A673 (cell line): ENCODE results near the gene CTU2. TPM values are rescaled to one million over a fixed set of nuclear protein-coding genes. Genes with fewer than 3 reads are reported as not detected.

Source experiments
- BruUV-seq: library from RNA; stranded (reverse); fragments of 400-500 nt; replicated peaks from 2 replicates; lab custom pipeline; 2021; lab: Mats Ljungman, UMichigan
- CTCF ChIA-PET: fragments of 300-600 bp; sonication (Branson Sonifier 250); formaldehyde crosslinking; loops from one replicate; lab custom pipeline; 2022; ENCODE audit warnings: antibody characterized with exemption; lab: Charles Lee
- POLR2A ChIA-PET: fragments of 300-600 bp; sonication (Branson Sonifier 250); formaldehyde crosslinking; loops from one replicate; lab custom pipeline; 2022; ENCODE audit warnings: antibody characterized with exemption; ENCODE audit not compliant: low non-redundant PET; lab: Charles Lee
- DNase-seq: peaks from one replicate; pipeline ENCODE4 v3.0.0-alpha.2; 2015; ENCODE audit warnings: low spot score
- H3K27ac ChIP-seq: fragments of 200-600 bp; sonication (generic); 2 replicates; pipeline ENCODE4 v1.5.1; 2016; ENCODE audit warnings: mixed run types, low read depth, mild to moderate bottlenecking, mixed read lengths, antibody characterized with exemption, low read length; ENCODE audit not compliant: poor library complexity, severe bottlenecking
- H3K27me3 ChIP-seq: fragments of 200-600 bp; sonication (generic); replicated peaks from 2 replicates; pipeline ENCODE4 v1.6.1; 2017; ENCODE audit warnings: mixed run types, low read depth, mild to moderate bottlenecking, mixed read lengths, antibody characterized with exemption, low read length; ENCODE audit not compliant: insufficient read depth, poor library complexity
- H3K36me3 ChIP-seq: fragments of 200-600 bp; sonication (generic); 2 replicates; pipeline ENCODE4 v1.6.1; 2016; ENCODE audit warnings: mixed run types, mild to moderate bottlenecking, mixed read lengths, antibody characterized with exemption, low read length; ENCODE audit not compliant: insufficient read depth, poor library complexity, severe bottlenecking
- H3K4me1 ChIP-seq: fragments of 200-600 bp; sonication (generic); 2 replicates; pipeline ENCODE4 v1.6.1; 2017; ENCODE audit warnings: mixed run types, mild to moderate bottlenecking, mixed read lengths, antibody characterized with exemption, low read length; ENCODE audit not compliant: insufficient read depth, poor library complexity, severe bottlenecking
- H3K4me3 ChIP-seq: fragments of 200-600 bp; sonication (generic); 2 replicates; pipeline ENCODE4 v1.5.1; 2016; ENCODE audit warnings: low read depth, mixed run types, mild to moderate bottlenecking, mixed read lengths, low read length; ENCODE audit not compliant: poor library complexity, severe bottlenecking
- H3K9me3 ChIP-seq: fragments of 200-600 bp; sonication (generic); 2 replicates; pipeline ENCODE4 v1.6.1; 2016; ENCODE audit warnings: mixed run types, low read depth, mild to moderate bottlenecking, mixed read lengths, antibody characterized with exemption, low read length; ENCODE audit not compliant: poor library complexity, severe bottlenecking
- EZH2 ChIP-seq: fragments of 200-600 bp; sonication (generic); IDR thresholded peaks from 2 replicates; pipeline ENCODE4 v1.6.1; 2017; ENCODE audit warnings: borderline replicate concordance, low read depth, mild to moderate bottlenecking, mixed read lengths, antibody characterized with exemption, low read length; ENCODE audit not compliant: poor library complexity, severe bottlenecking
- intact Hi-C: fragments of 100-400 bp; cut with micrococcal nuclease; formaldehyde crosslinking; loops from one replicate; pipeline ENCODE4 v1.10.0; 2022; ENCODE audit not compliant: unreplicated experiment
- total RNA-seq: library from RNA; stranded (reverse); gene quantifications from 2 replicates; pipeline ENCODE4 v1.2.3, GENCODE V29; 2021
- TF ChIP-seq, protein P1 (sequence below): fragments of 300-800, 200-600 bp; sonication (generic); conservative IDR thresholded peaks from 2 replicates; pipeline ENCODE4 v1.5.1; 2017; ENCODE audit warnings: low read depth, mild to moderate bottlenecking, antibody characterized with exemption, low read length, moderate library complexity, mixed read lengths

The CTU2 gene
- total RNA-seq, 1 experiment from 2014 or later = 47.5 TPM

DNA sequence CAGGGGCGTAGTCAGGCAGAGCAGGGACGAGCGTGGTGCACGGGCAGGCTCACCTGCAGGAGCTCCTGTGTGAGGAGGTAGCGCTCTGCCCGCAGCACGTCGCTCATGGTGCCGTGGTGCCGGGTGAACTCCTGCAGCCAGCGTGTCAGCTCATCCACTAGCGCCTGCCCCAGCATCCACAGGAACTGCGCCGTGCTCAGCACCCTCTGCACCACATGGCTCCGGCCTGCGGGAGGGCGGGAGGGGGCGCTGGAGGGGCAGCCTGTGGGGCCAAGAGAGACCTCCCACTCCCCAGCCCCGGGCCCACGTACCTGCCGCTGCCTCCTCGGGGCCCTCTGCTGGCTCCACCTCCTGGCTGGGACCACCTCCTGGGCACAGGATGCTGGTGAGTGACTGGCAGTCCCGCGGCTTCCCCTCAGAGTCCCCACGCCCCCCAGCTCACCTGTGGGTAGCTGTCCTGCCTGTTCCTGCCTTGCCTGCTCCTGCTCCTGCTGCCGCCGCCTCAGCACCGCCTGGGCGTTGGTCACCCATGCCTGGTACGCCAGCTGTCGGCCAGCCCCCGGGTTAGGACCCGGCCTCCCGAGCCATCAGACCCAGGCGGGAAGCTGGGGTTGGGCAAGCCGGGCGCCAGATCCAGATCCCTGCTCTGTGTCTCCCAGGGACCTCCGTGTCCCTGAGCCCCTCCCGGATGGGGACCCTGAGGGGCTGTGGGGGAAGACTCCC is 16.6 kb downstream of the CTU2 start:
- peaks cover 3% of the 10 kb centered on the region for H3K4me1 ChIP-seq
- peaks cover 78% of the 10 kb centered on the region for H3K36me3 ChIP-seq
- TF ChIP-seq EZH2 = no peak
- TF ChIP-seq, protein P1, sequence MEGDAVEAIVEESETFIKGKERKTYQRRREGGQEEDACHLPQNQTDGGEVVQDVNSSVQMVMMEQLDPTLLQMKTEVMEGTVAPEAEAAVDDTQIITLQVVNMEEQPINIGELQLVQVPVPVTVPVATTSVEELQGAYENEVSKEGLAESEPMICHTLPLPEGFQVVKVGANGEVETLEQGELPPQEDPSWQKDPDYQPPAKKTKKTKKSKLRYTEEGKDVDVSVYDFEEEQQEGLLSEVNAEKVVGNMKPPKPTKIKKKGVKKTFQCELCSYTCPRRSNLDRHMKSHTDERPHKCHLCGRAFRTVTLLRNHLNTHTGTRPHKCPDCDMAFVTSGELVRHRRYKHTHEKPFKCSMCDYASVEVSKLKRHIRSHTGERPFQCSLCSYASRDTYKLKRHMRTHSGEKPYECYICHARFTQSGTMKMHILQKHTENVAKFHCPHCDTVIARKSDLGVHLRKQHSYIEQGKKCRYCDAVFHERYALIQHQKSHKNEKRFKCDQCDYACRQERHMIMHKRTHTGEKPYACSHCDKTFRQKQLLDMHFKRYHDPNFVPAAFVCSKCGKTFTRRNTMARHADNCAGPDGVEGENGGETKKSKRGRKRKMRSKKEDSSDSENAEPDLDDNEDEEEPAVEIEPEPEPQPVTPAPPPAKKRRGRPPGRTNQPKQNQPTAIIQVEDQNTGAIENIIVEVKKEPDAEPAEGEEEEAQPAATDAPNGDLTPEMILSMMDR = no peak
- no peaks in the 10 kb centered on the region for H3K9me3 ChIP-seq
- BruUV-seq = no TSS peak
- ChIA-PET CTCF (interaction anchor here (0.6 kb wide), 1 partner anchor 15 kb away, joined by 3 read pairs; no protein-coding TSS in a partner anchor), POLR2A (interaction anchor here (0.5 kb wide), 1 partner anchor 61 kb away, joined by 3 read pairs; no protein-coding TSS in a partner anchor)
- DNase-seq = no peak
- no peak overlapping the region for H3K27ac ChIP-seq
- H3K27me3 ChIP-seq = no peaks in the 10 kb centered on the region
- H3K4me3 ChIP-seq = no peak overlapping the region
- intact Hi-C loops = no loop called here

GRCh38 chr16:88723507-88723887 is 17.2 kb downstream of the CTU2 start:
- Histone ChIP-seq H3K9me3 (no peaks in the 10 kb centered on the region), H3K36me3 (peaks cover 72% of the 10 kb centered on the region), H3K27ac (no peak overlapping the region), H3K4me1 (peaks cover 5% of the 10 kb centered on the region), H3K27me3 (no peaks in the 10 kb centered on the region), H3K4me3 (no peak overlapping the region)
- ChIA-PET CTCF (no interaction called here), POLR2A (no interaction called here)
- no TSS peak for BruUV-seq
- no peak for DNase-seq
- intact Hi-C loops = no loop called here
- no peak for TF ChIP-seq EZH2
- TF ChIP-seq, protein P1 = no peak

DNA sequence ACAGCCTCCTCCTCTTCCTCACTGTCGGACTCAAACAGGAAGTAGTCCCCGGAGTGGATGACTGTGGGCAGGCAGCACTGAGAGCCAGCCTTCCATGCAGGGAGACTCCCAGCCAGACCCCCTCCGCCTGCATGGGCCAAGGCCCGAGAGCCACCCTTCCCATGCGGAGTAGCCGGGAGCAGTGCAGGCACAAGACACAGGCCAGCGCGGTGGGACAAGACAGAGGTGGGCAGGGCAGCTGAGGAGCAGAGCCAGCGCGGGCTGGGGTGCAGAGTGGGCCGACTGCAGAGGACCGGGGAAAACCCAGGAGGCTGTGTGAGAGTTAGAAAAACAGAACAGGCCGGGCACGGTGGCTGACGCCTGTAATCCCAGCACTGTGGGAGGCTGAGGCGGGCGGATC is 17.6 kb downstream of the CTU2 start:
- H3K9me3 ChIP-seq = no peaks in the 10 kb centered on the region
- H3K4me1 ChIP-seq = peaks cover 5% of the 10 kb centered on the region
- CTCF ChIA-PET = no interaction called here
- no peak for DNase-seq
- H3K27ac ChIP-seq = no peak overlapping the region
- H3K36me3 ChIP-seq = peaks cover 72% of the 10 kb centered on the region
- H3K27me3 ChIP-seq = no peaks in the 10 kb centered on the region
- POLR2A ChIA-PET = no interaction called here
- TF ChIP-seq EZH2 = no peak
- TF ChIP-seq, protein P1 = no peak
- H3K4me3 ChIP-seq = no peak overlapping the region
- intact Hi-C loops = no loop called here
- BruUV-seq = no TSS peak
